Inferior parietal cortex (tissue), 1 donor: ENCODE measurements around the gene KLC1.

Source experiments
- DNase-seq: peaks from one replicate; pipeline ENCODE4 v3.0.0-alpha.2; 2016; ENCODE audit errors: extremely low spot score

Gene KLC1

GRCh38 chr14:103659631-103660030, 30.6 kb downstream of the KLC1 start:
- DNase-seq: no peak

GRCh38 chr14:103662029-103662428, 33.0 kb downstream of the KLC1 start:
- DNase-seq: no peak

GRCh38 chr14:103662591-103662990, 33.6 kb downstream of the KLC1 start:
- no peak for DNase-seq

- DNase-seq: no peak
Measured at GRCh38 chr14:103663506-103663905, 34.5 kb downstream of the KLC1 start.

GRCh38 chr14:103667671-103668070, 38.7 kb downstream of the KLC1 start:
- DNase-seq: no peak

- DNase-seq: no peak
Measured at GRCh38 chr14:103668117-103668516, 39.1 kb downstream of the KLC1 start.

GRCh38 chr14:103669370-103669769, 40.4 kb downstream of the KLC1 start:
- DNase-seq: no peak

- DNase-seq: no peak
Measured at GRCh38 chr14:103671911-103672310, 42.9 kb downstream of the KLC1 start.

GRCh38 chr14:103675957-103676356, 46.9 kb downstream of the KLC1 start:
- DNase-seq: no peak

GRCh38 chr14:103676881-103677675, 48.1 kb downstream of the KLC1 start:
- no peak for DNase-seq

- no peak for DNase-seq
Measured at GRCh38 chr14:103679351-103679750, 50.3 kb downstream of the KLC1 start.

- no peak for DNase-seq
Measured at GRCh38 chr14:103680491-103681231, 51.6 kb downstream of the KLC1 start.

GRCh38 chr14:103683139-103683538, 54.1 kb downstream of the KLC1 start:
- DNase-seq: no peak

- DNase-seq: no peak
Measured at GRCh38 chr14:103684471-103684870, 55.5 kb downstream of the KLC1 start.

GRCh38 chr14:103684871-103685270, 55.9 kb downstream of the KLC1 start:
- no peak for DNase-seq

- no peak for DNase-seq
Measured at GRCh38 chr14:103685276-103686211, 56.5 kb downstream of the KLC1 start.

- DNase-seq: no peak
Measured at GRCh38 chr14:103686831-103687485, 57.9 kb downstream of the KLC1 start.

GRCh38 chr14:103687712-103688111, 58.7 kb downstream of the KLC1 start:
- no peak for DNase-seq

- DNase-seq: no peak
Measured at GRCh38 chr14:103688441-103688840, 59.4 kb downstream of the KLC1 start.

- DNase-seq: no peak
Measured at GRCh38 chr14:103688906-103689902, 60.2 kb downstream of the KLC1 start.
